Measurements from ENCODE around the gene NMD3. TPM values are rescaled to one million over a fixed set of nuclear protein-coding genes. Genes with fewer than 3 reads are reported as not detected.

Gene NMD3
- total RNA-seq, 3 donors from 2014 or later, result 31.3 to 47.9 (median 36.5) TPM

GRCh38 chr3:161264852-161265251 lies 43.7 kb downstream of the NMD3 start:
- Histone ChIP-seq H3K36me3 (ENCODE audit: low read depth) (no peaks in the 10 kb centered on the region), H3K4me3 (no peak overlapping the region), H3K4me1 (ENCODE audit: low read depth) (no peaks in the 10 kb centered on the region), H3K9me3 (peaks cover 3% of the 10 kb centered on the region)
- intact Hi-C loops (cut with DNase I, micrococcal nuclease), result no loop called here
- ATAC-seq, result no peak
- no peak for DNase-seq
- no peak for TF ChIP-seq CTCF (IDR thresholded peaks at IDR 0.05)

GRCh38 chr3:161265916-161266571 lies 44.9 kb downstream of the NMD3 start:
- Histone ChIP-seq H3K4me1 (ENCODE audit: low read depth) (no peaks in the 10 kb centered on the region), H3K9me3 (peaks cover 3% of the 10 kb centered on the region), H3K4me3 (no peak overlapping the region), H3K36me3 (ENCODE audit: low read depth) (no peaks in the 10 kb centered on the region)
- intact Hi-C loops (cut with DNase I, micrococcal nuclease), result no loop called here
- DNase-seq, result no peak
- TF ChIP-seq CTCF (IDR thresholded peaks at IDR 0.05), result no peak
- no peak for ATAC-seq

GRCh38 chr3:161266731-161267150 lies 45.6 kb downstream of the NMD3 start:
- Histone ChIP-seq H3K36me3 (ENCODE audit: low read depth) (no peaks in the 10 kb centered on the region), H3K9me3 (peaks cover 3% of the 10 kb centered on the region), H3K4me1 (ENCODE audit: low read depth) (no peaks in the 10 kb centered on the region), H3K4me3 (no peak overlapping the region)
- intact Hi-C loops (cut with DNase I, micrococcal nuclease), result no loop called here
- TF ChIP-seq CTCF (IDR thresholded peaks at IDR 0.05), result no peak
- DNase-seq, result no peak
- ATAC-seq, result no peak

GRCh38 chr3:161267646-161268045 lies 46.5 kb downstream of the NMD3 start:
- no peaks in the 10 kb centered on the region for H3K4me1 ChIP-seq (ENCODE audit: low read depth)
- DNase-seq (no peak), ATAC-seq (no peak)
- H3K4me3 ChIP-seq, result no peak overlapping the region
- no peaks in the 10 kb centered on the region for H3K36me3 ChIP-seq (ENCODE audit: low read depth)
- TF ChIP-seq CTCF (IDR thresholded peaks at IDR 0.05), result no peak
- peaks cover 3% of the 10 kb centered on the region for H3K9me3 ChIP-seq
- intact Hi-C loops (cut with DNase I, micrococcal nuclease), result no loop called here

GRCh38 chr3:161268601-161269000 lies 47.5 kb downstream of the NMD3 start:
- ATAC-seq (no peak), DNase-seq (no peak)
- intact Hi-C loops (cut with DNase I, micrococcal nuclease), result no loop called here
- no peak for TF ChIP-seq CTCF (IDR thresholded peaks at IDR 0.05)
- H3K4me3 ChIP-seq, result no peak overlapping the region
- no peaks in the 10 kb centered on the region for H3K36me3 ChIP-seq (ENCODE audit: low read depth)
- no peaks in the 10 kb centered on the region for H3K4me1 ChIP-seq (ENCODE audit: low read depth)
- peaks cover 3% of the 10 kb centered on the region for H3K9me3 ChIP-seq
